Measurements from ENCODE around the gene SFMBT1. TPM values are rescaled to one million over a fixed set of nuclear protein-coding genes. Genes with fewer than 3 reads are reported as not detected.
A peak's percentile ranks its signal among the peaks of the same experiment; 100 is the strongest.

The SFMBT1 gene
- total RNA-seq, 2 experiments from 2014 or later = 15.1 to 15.4 TPM

DNA sequence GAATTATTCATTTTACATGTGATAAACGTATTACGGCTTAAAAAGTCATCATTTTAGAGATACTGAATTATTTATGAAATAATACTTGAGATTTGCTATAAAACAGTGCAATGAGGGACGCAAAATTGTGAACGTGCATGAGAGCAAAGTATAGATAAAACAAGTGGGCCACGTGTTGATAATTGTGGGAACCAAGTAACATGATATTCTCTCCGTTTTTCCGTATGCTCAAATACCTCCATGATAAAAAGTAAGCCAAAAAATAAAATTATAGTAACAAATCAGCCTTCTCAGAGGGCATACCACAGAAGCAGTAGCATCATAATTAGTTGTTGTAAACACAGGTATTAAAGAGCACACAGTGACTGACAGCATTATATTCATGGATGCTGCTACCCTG lies 42.6 kb downstream of the SFMBT1 start:
- CTCF ChIA-PET = no interaction called here
- intact Hi-C loops (cut with micrococcal nuclease) = no loop called here

DNA sequence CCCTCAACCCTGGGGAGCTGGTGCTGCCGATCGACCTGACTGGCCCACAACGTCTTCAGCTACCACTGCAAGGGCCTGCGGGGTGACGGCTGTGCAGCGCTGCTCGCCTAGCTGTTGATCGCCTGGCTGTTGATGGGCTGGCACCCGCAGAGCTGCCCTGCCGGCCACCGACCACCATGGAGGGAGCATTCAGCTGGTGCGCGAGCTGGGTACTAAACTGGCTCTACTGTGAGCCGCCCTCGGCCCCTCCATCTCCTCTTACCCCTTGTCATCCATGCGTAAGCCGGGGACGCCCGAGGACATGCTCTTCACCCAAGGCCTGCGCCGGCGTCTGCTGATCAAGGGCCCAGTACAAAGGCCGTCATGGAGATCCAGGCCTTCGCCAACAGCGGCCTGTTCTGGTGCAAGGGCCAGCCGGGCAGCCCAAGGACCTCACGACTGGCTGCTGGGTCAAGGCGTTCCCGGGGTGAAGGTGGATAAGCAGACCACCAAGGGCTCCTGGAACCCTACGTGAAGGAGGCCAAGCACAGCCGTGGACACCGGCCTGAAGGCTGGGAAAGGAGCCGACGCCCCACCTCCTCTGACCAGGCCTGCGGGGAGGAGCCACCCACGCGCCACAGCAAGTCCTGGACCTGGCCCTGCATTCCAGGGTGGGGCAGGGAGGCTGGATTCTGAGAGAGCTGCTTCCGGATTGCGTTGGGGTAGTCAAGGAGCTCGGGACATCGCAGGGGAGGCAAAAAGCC lies 46.9 kb downstream of the SFMBT1 start:
- Mint-ChIP-seq H3K27ac (no peak overlapping the region), H3K9me3 (no peaks in the 10 kb centered on the region)

More for the DNA sequence above, 42.6 kb downstream of the SFMBT1 start:
- Mint-ChIP-seq H3K9me3 (no peaks in the 10 kb centered on the region), H3K36me3 (ENCODE audit: low read depth) (peaks cover 2% of the 10 kb centered on the region), H3K27ac (no peak overlapping the region), H3K27me3 (ENCODE audit: low read depth) (no peaks in the 10 kb centered on the region), H3K4me3 (no peak overlapping the region), H3K4me1 (ENCODE audit: low read depth) (peaks cover 25% of the 10 kb centered on the region)
- no peak for DNase-seq

GRCh38 chr3:52990637-52991036 lies 55.2 kb downstream of the SFMBT1 start:
- CTCF ChIA-PET = interaction anchor here (0.7 kb wide), 1 partner anchor 379 kb away, joined by 3 read pairs; no protein-coding TSS in a partner anchor
- no peaks in the 10 kb centered on the region for H3K36me3 Mint-ChIP-seq (ENCODE audit: low read depth)
- intact Hi-C loops (cut with micrococcal nuclease) = no loop called here
- no peak for DNase-seq
- no peaks in the 10 kb centered on the region for H3K27me3 Mint-ChIP-seq (ENCODE audit: low read depth)
- no peak overlapping the region for H3K4me3 Mint-ChIP-seq
- no peak overlapping the region for H3K27ac Mint-ChIP-seq
- H3K9me3 Mint-ChIP-seq = no peaks in the 10 kb centered on the region
- peaks cover 51% of the 10 kb centered on the region for H3K4me1 Mint-ChIP-seq (ENCODE audit: low read depth)

More for the DNA sequence above, 46.9 kb downstream of the SFMBT1 start:
- H3K4me3 Mint-ChIP-seq = no peak overlapping the region
- DNase-seq = no peak
- H3K27me3 Mint-ChIP-seq (ENCODE audit: low read depth) = no peaks in the 10 kb centered on the region
- H3K36me3 Mint-ChIP-seq (ENCODE audit: low read depth) = peaks cover 7% of the 10 kb centered on the region
- intact Hi-C loops (cut with micrococcal nuclease) = no loop called here
- CTCF ChIA-PET = interaction anchor here (1.0 kb wide), 1 partner anchor 11 kb away, joined by 3 read pairs; no protein-coding TSS in a partner anchor
- H3K4me1 Mint-ChIP-seq (ENCODE audit: low read depth) = peaks cover 18% of the 10 kb centered on the region

- peaks cover 2% of the 10 kb centered on the region for H3K36me3 Mint-ChIP-seq (ENCODE audit: low read depth)
- H3K9me3 Mint-ChIP-seq = no peaks in the 10 kb centered on the region
- peaks cover 61% of the 10 kb centered on the region for H3K4me1 Mint-ChIP-seq (ENCODE audit: low read depth)
- CTCF ChIA-PET = interaction anchor here (1.0 to 2.1 kb wide), 3 partner anchors 16 to 52 kb away, joined by 3 to 6 read pairs (median 4); no protein-coding TSS in a partner anchor
- DNase-seq = no peak
- no peak overlapping the region for H3K27ac Mint-ChIP-seq
- no peaks in the 10 kb centered on the region for H3K27me3 Mint-ChIP-seq (ENCODE audit: low read depth)
- H3K4me3 Mint-ChIP-seq = no peak overlapping the region
- intact Hi-C loops (cut with micrococcal nuclease) = loop anchor here (5.0 kb wide), 1 partner anchor 135 kb away; no protein-coding TSS in a partner anchor
These were observed 58.9 kb downstream of the SFMBT1 start for GRCh38 chr3:52986938-52987337.

DNA sequence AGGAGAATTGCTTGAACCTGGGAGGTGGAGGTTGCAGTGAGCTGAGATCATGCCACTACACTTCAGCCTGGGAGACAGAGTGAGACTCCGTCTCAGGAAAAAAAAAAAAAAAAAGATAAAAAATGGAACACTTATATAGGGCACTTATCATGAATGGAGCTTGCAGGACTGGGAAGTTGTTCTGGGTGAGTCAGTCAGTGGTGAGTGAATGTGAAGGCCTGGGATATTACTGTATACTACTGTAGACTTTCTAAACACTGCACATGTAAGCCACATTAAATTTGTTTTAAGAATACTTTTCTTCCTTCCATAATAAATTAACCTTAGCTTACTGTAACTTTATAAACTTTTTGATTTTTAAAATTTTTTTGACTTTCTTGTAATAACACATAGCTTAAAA lies 59.8 kb downstream of the SFMBT1 start:
- no peak for DNase-seq
- no peak overlapping the region for H3K27ac Mint-ChIP-seq
- intact Hi-C loops (cut with micrococcal nuclease) = loop anchor here (5.0 kb wide), 1 partner anchor 134 kb away; no protein-coding TSS in a partner anchor
- H3K9me3 Mint-ChIP-seq = no peaks in the 10 kb centered on the region
- peaks cover 57% of the 10 kb centered on the region for H3K4me1 Mint-ChIP-seq (ENCODE audit: low read depth)
- no peaks in the 10 kb centered on the region for H3K27me3 Mint-ChIP-seq (ENCODE audit: low read depth)
- CTCF ChIA-PET = interaction anchor here (0.7 to 2.1 kb wide), 5 partner anchors 8 to 51 kb away, joined by 3 to 6 read pairs (median 3); no protein-coding TSS in a partner anchor
- H3K4me3 Mint-ChIP-seq = no peak overlapping the region
- peaks cover 2% of the 10 kb centered on the region for H3K36me3 Mint-ChIP-seq (ENCODE audit: low read depth)

DNA sequence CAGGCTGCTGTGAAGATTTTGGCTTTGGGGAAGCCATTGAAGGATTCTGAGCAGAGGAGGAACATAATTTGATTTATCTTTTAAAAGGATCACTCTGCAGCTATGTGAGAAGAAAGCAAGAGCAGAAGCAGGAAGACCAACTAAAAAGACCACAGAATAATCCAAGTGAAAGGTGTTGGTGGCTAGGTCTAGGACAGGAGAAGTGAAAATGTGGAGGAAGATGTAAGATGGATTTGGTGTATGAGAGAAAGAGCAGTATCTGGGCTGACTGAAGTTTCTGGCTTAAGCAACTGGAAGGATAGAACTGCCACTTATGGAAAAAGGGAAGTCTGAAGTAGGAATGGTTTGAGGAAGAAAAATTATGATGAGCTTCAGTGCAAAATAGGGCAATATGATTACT lies 62.0 kb downstream of the SFMBT1 start:
- no peak for DNase-seq
- Mint-ChIP-seq H3K27me3 (ENCODE audit: low read depth) (no peaks in the 10 kb centered on the region), H3K27ac (peak overlapping the region; percentile 85), H3K9me3 (no peaks in the 10 kb centered on the region), H3K4me1 (ENCODE audit: low read depth) (peaks cover 42% of the 10 kb centered on the region), H3K4me3 (peak overlapping the region; percentile 31), H3K36me3 (ENCODE audit: low read depth) (peaks cover 2% of the 10 kb centered on the region)
- CTCF ChIA-PET = interaction anchor here (1.1 to 1.9 kb wide), 5 partner anchors 9 to 63 kb away, joined by 3 to 7 read pairs (median 4); no protein-coding TSS in a partner anchor
- intact Hi-C loops (cut with micrococcal nuclease) = loop anchor here (1.0 to 2.0 kb wide), 6 partner anchors 39 to 118 kb away; no protein-coding TSS in a partner anchor

- peak overlapping the region; percentile 31 for H3K4me3 Mint-ChIP-seq
- H3K36me3 Mint-ChIP-seq (ENCODE audit: low read depth) = peaks cover 2% of the 10 kb centered on the region
- H3K27ac Mint-ChIP-seq = peak overlapping the region; percentile 85
- H3K9me3 Mint-ChIP-seq = no peaks in the 10 kb centered on the region
- CTCF ChIA-PET = interaction anchor here (0.7 to 1.9 kb wide), 5 partner anchors 10 to 796 kb away, joined by 3 to 7 read pairs (median 4); no protein-coding TSS in a partner anchor
- DNase-seq = peak; percentile 81
- H3K4me1 Mint-ChIP-seq (ENCODE audit: low read depth) = peaks cover 42% of the 10 kb centered on the region
- H3K27me3 Mint-ChIP-seq (ENCODE audit: low read depth) = no peaks in the 10 kb centered on the region
- intact Hi-C loops (cut with micrococcal nuclease) = loop anchor here (1.0 to 2.0 kb wide), 6 partner anchors 39 to 119 kb away; no protein-coding TSS in a partner anchor
These were observed 62.5 kb downstream of the SFMBT1 start for GRCh38 chr3:52983336-52983807.

GRCh38 chr3:52982839-52983238 lies 63.0 kb downstream of the SFMBT1 start:
- Mint-ChIP-seq H3K27ac (peak overlapping the region; percentile 85), H3K4me1 (ENCODE audit: low read depth) (peaks cover 44% of the 10 kb centered on the region), H3K9me3 (no peaks in the 10 kb centered on the region), H3K4me3 (peak overlapping the region; percentile 25), H3K36me3 (ENCODE audit: low read depth) (peaks cover 2% of the 10 kb centered on the region), H3K27me3 (ENCODE audit: low read depth) (no peaks in the 10 kb centered on the region)
- intact Hi-C loops (cut with micrococcal nuclease) = loop anchor here (1.0 to 2.0 kb wide), 6 partner anchors 40 to 119 kb away; no protein-coding TSS in a partner anchor
- CTCF ChIA-PET = interaction anchor here (0.7 to 1.1 kb wide), 2 partner anchors 61 to 795 kb away, joined by 3 read pairs; no protein-coding TSS in a partner anchor
- DNase-seq = peak; percentile 24

DNA sequence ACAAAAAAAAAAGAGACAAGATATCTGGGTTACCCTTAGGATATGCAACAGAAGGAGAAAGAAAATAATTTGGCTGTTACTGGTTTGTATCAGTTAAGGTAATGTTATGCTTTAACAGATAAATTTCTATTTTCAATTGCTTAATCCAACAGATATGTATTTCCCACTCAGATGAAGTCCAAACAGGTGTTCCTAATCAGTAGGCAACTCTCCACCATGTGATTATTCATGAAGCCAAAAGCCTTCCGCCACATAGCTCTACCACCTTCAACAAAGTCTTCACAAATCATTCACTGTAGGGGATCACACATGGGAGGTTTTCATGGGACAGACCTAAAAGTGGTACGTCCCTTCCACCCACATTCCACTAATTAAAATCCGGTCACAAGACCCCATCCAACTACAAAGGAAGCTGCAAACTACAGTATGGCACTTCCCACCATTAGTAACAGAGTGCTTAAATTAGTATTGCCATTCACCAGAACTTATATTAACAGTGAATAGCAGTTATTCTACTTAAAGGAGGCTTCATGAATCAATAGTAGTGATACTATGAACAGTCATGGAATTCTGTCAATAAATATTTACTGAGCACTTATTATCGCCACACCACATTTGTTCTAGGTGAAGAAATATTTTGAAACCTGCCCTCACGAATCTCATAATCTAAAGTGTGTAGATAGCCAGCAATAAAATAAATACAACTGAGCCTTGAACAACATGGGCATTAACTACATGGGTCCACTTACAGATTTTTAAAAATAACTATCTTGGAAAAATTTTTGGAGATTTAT lies 66.5 kb downstream of the SFMBT1 start:
- H3K9me3 Mint-ChIP-seq = no peaks in the 10 kb centered on the region
- no peak overlapping the region for H3K27ac Mint-ChIP-seq

GRCh38 chr3:52978109-52978754 lies 67.6 kb downstream of the SFMBT1 start:
- H3K27ac Mint-ChIP-seq = no peak overlapping the region
- no peak overlapping the region for H3K4me3 Mint-ChIP-seq
- no peaks in the 10 kb centered on the region for H3K27me3 Mint-ChIP-seq (ENCODE audit: low read depth)
- H3K9me3 Mint-ChIP-seq = no peaks in the 10 kb centered on the region
- CTCF ChIA-PET = interaction anchor here (0.9 to 1.0 kb wide), 3 partner anchors 8 to 213 kb away, joined by 3 to 4 read pairs (median 3); no protein-coding TSS in a partner anchor
- H3K4me1 Mint-ChIP-seq (ENCODE audit: low read depth) = peaks cover 27% of the 10 kb centered on the region
- intact Hi-C loops (cut with micrococcal nuclease) = no loop called here
- peaks cover 2% of the 10 kb centered on the region for H3K36me3 Mint-ChIP-seq (ENCODE audit: low read depth)
- no peak for DNase-seq

More for the DNA sequence above, 66.5 kb downstream of the SFMBT1 start:
- Mint-ChIP-seq H3K36me3 (ENCODE audit: low read depth) (peaks cover 2% of the 10 kb centered on the region), H3K4me1 (ENCODE audit: low read depth) (peaks cover 30% of the 10 kb centered on the region), H3K4me3 (no peak overlapping the region), H3K27me3 (ENCODE audit: low read depth) (no peaks in the 10 kb centered on the region)
- CTCF ChIA-PET = interaction anchor here (1.4 to 1.9 kb wide), 2 partner anchors 10 to 42 kb away, joined by 4 to 5 read pairs; no protein-coding TSS in a partner anchor
- no peak for DNase-seq
- intact Hi-C loops (cut with micrococcal nuclease) = no loop called here

DNA sequence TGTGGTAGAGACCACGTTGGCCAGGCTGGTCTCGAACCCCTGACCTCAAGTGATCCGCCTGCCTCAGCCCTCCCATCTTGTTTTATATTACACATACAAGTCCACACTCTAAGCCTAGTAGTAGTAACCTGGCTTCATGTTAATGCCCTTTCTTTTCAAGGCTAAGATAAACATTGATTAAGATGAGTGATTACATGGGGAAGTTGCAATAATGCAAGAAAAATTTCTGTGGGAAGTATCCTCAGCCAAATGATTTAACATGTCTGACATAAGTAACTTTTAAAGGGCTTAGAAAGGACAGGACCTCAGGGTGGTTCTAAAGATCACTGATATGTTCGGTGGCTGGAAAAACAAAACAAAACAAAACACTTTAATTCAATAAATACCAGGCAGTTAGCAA lies 72.1 kb downstream of the SFMBT1 start:
- H3K4me3 Mint-ChIP-seq = no peak overlapping the region
- intact Hi-C loops (cut with micrococcal nuclease) = no loop called here
- H3K36me3 Mint-ChIP-seq (ENCODE audit: low read depth) = peaks cover 6% of the 10 kb centered on the region
- H3K4me1 Mint-ChIP-seq (ENCODE audit: low read depth) = peaks cover 16% of the 10 kb centered on the region
- no peaks in the 10 kb centered on the region for H3K9me3 Mint-ChIP-seq
- H3K27me3 Mint-ChIP-seq (ENCODE audit: low read depth) = no peaks in the 10 kb centered on the region
- H3K27ac Mint-ChIP-seq = no peak overlapping the region
- CTCF ChIA-PET = no interaction called here
- DNase-seq = no peak

Data from activated naive CD4-positive, alpha-beta T cell treated with anti-CD3 and anti-CD28 coated beads for 36 hours (primary cell).